ENCODE measurements around the gene PHACTR4.

- TF ChIP-seq MAFK (IDR thresholded peaks at IDR 0.05; ENCODE audit: low read depth, low read length) (no peak), FOSL1 (IDR thresholded peaks at IDR 0.05; ENCODE audit: insufficient read depth, low read depth, low read length) (no peak)
- TF ChIP-seq, protein P1, sequence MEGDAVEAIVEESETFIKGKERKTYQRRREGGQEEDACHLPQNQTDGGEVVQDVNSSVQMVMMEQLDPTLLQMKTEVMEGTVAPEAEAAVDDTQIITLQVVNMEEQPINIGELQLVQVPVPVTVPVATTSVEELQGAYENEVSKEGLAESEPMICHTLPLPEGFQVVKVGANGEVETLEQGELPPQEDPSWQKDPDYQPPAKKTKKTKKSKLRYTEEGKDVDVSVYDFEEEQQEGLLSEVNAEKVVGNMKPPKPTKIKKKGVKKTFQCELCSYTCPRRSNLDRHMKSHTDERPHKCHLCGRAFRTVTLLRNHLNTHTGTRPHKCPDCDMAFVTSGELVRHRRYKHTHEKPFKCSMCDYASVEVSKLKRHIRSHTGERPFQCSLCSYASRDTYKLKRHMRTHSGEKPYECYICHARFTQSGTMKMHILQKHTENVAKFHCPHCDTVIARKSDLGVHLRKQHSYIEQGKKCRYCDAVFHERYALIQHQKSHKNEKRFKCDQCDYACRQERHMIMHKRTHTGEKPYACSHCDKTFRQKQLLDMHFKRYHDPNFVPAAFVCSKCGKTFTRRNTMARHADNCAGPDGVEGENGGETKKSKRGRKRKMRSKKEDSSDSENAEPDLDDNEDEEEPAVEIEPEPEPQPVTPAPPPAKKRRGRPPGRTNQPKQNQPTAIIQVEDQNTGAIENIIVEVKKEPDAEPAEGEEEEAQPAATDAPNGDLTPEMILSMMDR (IDR thresholded peaks at IDR 0.05; ENCODE audit: control extremely low read depth in 1 of 3, insufficient read depth in 1 of 3, low read depth in 1 of 3, low read length in 3 of 3): no peak
Observed at GRCh38 chr1:28437924-28438699, 68.6 kb downstream of the PHACTR4 start.

Data from H1 (cell line).